Measurements from ENCODE around the gene LILRA2.

DNA sequence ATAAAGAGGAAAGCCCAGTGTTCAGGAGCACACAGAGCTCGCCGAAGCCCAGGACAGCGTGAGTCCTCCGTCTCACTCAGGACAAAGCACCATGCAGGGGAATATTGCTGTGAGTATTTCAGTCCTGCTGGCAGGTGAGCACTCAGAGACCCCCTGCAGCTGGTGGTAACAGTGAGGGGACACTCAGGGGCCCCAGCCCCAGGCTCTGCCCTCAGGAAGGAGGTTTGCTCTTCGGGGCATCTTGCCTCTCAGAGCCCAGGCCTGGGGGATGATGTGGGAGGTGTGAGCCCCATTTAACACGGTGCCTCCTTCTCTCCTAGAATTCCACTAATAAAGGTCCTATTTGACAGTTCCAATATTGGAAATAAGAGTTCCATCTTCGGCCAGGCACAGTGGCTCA lies 34.6 kb downstream of the LILRA2 start:
- TF ChIP-seq, protein P1, sequence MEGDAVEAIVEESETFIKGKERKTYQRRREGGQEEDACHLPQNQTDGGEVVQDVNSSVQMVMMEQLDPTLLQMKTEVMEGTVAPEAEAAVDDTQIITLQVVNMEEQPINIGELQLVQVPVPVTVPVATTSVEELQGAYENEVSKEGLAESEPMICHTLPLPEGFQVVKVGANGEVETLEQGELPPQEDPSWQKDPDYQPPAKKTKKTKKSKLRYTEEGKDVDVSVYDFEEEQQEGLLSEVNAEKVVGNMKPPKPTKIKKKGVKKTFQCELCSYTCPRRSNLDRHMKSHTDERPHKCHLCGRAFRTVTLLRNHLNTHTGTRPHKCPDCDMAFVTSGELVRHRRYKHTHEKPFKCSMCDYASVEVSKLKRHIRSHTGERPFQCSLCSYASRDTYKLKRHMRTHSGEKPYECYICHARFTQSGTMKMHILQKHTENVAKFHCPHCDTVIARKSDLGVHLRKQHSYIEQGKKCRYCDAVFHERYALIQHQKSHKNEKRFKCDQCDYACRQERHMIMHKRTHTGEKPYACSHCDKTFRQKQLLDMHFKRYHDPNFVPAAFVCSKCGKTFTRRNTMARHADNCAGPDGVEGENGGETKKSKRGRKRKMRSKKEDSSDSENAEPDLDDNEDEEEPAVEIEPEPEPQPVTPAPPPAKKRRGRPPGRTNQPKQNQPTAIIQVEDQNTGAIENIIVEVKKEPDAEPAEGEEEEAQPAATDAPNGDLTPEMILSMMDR (conservative IDR thresholded peaks at IDR 0.05 in 1 of 2, IDR thresholded peaks at IDR 0.05 in 1 of 2; ENCODE audit: low read depth in 1 of 2, low read length in 2 of 2) = no peak
- TF ChIP-seq EZH2 (IDR thresholded peaks at IDR 0.05; ENCODE audit: low read length, missing control alignments) = no peak
